WERI-Rb-1 (cell line): ENCODE data around the gene ZNF778.

Experiments
- DNase-seq: peaks from one replicate; pipeline ENCODE4 v3.0.0-alpha.2; 2020
- H3K27ac ChIP-seq: fragments of 250-450 bp; sonication (Bioruptor Pico); 2 replicates; pipeline ENCODE4 v1.5.1; 2020; ENCODE audit warnings: mild to moderate bottlenecking, moderate library complexity
- H3K27me3 ChIP-seq: fragments of 250-450 bp; sonication (Bioruptor Pico); 2 replicates; pipeline ENCODE4 v1.5.1; 2021; ENCODE audit warnings: mild to moderate bottlenecking, low read depth, moderate library complexity; ENCODE audit not compliant: insufficient read depth, severe bottlenecking
- H3K36me3 ChIP-seq: fragments of 250-450 bp; sonication (Bioruptor Pico); 2 replicates; pipeline ENCODE4 v1.5.1; 2020; ENCODE audit warnings: mild to moderate bottlenecking, moderate library complexity
- H3K4me3 ChIP-seq: 2 replicates; pipeline ENCODE4 v1.5.1; 2011; ENCODE audit warnings: low read depth, mild to moderate bottlenecking, control low read depth, low read length
- H3K9me3 ChIP-seq: fragments of 250-450 bp; sonication (Bioruptor Pico); 2 replicates; pipeline ENCODE4 v1.5.1; 2021; ENCODE audit warnings: mild to moderate bottlenecking, moderate library complexity; ENCODE audit not compliant: severe bottlenecking
- TF ChIP-seq, protein P1 (sequence below): IDR thresholded peaks from 2 replicates; pipeline ENCODE4 v1.5.1; 2011; ENCODE audit warnings: low read depth, mild to moderate bottlenecking, control low read depth, inconsistent platforms, low read length

Gene ZNF778

DNA sequence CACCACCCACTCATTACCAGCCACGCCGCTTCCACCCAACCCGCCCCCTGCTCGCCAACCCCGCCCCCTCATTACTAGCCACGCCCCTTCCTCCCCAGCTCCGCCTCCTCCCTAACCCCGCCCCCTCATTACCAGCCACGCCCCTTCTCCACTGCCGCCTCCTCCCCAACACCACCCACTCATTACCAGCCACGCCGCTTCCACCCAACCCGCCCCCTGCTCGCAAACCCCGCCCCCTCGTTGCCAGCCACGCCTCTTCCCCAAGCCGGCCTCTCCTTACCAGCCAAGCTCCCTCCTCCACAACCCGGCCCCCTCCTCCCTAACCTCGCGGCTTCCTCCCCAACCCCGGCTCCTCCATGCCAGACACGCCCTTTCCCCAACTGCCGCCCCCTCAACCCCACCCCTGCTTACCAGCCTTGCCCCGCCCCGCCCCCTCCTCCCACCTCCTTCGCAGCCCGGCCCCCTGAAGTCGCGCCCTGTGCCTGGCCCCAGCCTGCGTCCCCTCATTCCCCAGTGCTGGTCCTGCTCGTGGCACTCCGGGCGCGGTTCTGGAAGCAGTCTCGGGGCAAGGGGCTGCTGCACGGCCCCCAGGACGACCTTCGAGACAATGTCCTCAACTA is 24.4 kb upstream of the ZNF778 start:
- Histone ChIP-seq H3K27ac (no peak overlapping the region), H3K27me3 (no peaks in the 10 kb centered on the region), H3K36me3 (no peaks in the 10 kb centered on the region), H3K4me3 (no peak overlapping the region), H3K9me3 (no peaks in the 10 kb centered on the region)
- TF ChIP-seq, protein P1, sequence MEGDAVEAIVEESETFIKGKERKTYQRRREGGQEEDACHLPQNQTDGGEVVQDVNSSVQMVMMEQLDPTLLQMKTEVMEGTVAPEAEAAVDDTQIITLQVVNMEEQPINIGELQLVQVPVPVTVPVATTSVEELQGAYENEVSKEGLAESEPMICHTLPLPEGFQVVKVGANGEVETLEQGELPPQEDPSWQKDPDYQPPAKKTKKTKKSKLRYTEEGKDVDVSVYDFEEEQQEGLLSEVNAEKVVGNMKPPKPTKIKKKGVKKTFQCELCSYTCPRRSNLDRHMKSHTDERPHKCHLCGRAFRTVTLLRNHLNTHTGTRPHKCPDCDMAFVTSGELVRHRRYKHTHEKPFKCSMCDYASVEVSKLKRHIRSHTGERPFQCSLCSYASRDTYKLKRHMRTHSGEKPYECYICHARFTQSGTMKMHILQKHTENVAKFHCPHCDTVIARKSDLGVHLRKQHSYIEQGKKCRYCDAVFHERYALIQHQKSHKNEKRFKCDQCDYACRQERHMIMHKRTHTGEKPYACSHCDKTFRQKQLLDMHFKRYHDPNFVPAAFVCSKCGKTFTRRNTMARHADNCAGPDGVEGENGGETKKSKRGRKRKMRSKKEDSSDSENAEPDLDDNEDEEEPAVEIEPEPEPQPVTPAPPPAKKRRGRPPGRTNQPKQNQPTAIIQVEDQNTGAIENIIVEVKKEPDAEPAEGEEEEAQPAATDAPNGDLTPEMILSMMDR: no peak
- DNase-seq: no peak

DNA sequence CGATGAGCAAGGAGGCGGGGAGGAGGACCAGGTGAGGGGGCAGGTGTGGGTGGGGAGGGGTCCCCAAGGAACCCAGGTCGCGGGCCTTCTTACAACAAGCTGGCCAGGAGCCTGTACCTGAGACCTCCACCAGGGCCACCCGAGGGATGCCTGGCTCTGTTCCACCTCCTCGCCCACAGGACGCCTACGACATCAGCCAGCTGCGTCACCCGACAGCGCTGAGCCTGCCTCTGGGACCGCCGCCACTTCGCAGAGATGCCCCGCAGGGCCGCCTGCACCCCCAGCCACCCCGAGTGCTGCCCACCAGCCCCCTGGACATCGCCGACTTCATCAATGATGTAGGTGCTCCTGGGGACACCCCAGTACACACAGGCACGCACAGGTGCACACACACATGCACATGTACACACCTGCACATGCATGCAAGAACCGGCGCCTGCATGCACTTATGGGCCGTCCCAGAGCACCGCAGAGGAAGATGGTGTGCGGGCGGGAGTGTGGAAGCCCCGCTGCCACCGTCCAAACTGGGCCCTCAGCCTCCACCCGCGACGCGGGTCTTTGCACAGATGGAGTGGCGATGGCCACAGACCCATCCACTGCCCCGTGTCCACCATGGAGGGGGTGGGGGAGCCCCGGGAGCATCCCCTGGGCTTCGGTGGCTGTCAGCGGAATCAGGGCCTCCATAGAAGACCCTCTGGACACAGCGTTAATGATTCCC is 23.8 kb upstream of the ZNF778 start:
- H3K9me3 ChIP-seq: no peaks in the 10 kb centered on the region
- no peak overlapping the region for H3K27ac ChIP-seq

DNA sequence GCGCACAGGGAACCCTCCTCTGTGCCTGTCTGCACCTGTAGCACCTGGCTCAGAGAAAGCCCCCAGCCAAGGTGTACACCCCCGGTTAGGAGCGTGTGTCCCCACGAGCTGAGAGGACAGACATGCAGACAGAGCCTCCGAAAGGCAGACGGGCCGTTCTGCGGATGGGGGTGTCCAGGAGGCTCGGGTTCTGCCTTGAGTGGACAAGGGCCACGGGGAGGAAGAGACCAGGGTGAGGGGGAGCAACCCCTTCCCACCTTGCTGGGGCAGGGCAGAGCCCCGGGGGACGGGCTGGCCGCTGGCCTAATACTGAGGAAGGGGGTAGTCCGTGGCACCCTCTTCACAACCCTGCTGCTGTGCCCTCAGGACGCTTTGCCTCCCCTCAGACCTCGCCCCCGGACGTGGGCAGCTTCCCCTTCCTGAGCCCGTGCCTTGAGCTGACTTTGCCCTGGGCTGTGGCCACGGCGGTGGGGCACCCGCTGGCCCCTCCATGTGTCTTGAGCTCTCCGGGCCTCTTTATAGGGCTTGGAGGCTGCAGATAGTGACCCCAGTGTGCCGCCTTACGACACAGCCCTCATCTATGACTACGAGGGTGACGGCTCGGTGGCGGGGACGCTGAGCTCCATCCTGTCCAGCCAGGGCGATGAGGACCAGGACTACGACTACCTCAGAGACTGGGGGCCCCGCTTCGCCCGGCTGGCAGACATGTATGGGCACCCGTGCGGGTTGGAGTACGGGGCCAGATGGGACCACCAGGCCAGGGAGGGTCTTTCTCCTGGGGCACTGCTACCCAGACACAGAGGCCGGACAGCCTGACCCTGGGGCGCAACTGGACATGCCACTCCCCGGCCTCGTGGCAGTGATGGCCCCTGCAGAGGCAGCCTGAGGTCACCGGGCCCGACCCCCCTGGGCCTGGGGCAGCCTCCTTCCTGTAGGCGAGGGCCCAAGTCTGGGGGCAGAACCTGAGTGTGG is 22.9 kb upstream of the ZNF778 start:
- no peak overlapping the region for H3K4me3 ChIP-seq
- H3K27ac ChIP-seq: no peak overlapping the region
- TF ChIP-seq, protein P1: no peak
- DNase-seq: no peak
- no peaks in the 10 kb centered on the region for H3K36me3 ChIP-seq
- no peaks in the 10 kb centered on the region for H3K9me3 ChIP-seq
- H3K27me3 ChIP-seq: no peaks in the 10 kb centered on the region

More for the DNA sequence above, 23.8 kb upstream of the ZNF778 start:
- no peak overlapping the region for H3K4me3 ChIP-seq
- no peaks in the 10 kb centered on the region for H3K36me3 ChIP-seq
- TF ChIP-seq, protein P1: no peak
- H3K27me3 ChIP-seq: no peaks in the 10 kb centered on the region
- DNase-seq: no peak

DNA sequence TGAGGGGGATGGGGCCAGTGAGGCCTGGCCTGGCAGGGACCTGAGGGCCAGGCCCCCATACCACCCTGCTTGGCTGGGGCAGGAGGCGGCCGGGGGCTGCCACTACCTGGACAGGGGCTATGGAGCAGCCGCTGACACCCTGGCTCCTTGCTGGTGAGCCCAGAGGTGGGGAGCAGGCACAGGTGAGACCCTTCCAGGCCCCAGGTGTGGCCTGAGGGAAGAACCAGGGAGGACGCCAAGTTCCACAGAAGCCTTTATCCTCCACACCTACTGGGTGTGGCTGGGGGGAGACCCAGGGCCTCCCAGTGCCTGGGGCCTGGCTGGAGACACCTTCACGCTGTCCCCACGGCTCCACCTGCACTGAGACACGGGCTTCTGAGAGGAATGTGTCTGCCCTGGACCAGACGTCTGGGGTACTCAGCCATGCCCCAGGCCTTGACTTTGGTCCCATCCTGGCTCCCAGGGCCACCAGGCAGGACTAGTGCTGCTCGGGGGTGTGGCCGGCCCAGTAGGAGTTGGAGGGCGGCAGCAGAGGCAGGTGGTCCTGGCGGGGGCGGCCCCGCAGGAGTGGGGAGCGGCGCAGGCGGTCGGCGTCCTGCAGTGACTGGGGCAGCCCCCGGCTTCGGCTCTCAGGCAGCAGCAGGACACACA is 21.9 kb upstream of the ZNF778 start:
- H3K4me3 ChIP-seq: no peak overlapping the region
- H3K27me3 ChIP-seq: no peaks in the 10 kb centered on the region
- TF ChIP-seq, protein P1: no peak
- no peak for DNase-seq
- H3K27ac ChIP-seq: no peak overlapping the region
- no peaks in the 10 kb centered on the region for H3K36me3 ChIP-seq
- no peaks in the 10 kb centered on the region for H3K9me3 ChIP-seq

DNA sequence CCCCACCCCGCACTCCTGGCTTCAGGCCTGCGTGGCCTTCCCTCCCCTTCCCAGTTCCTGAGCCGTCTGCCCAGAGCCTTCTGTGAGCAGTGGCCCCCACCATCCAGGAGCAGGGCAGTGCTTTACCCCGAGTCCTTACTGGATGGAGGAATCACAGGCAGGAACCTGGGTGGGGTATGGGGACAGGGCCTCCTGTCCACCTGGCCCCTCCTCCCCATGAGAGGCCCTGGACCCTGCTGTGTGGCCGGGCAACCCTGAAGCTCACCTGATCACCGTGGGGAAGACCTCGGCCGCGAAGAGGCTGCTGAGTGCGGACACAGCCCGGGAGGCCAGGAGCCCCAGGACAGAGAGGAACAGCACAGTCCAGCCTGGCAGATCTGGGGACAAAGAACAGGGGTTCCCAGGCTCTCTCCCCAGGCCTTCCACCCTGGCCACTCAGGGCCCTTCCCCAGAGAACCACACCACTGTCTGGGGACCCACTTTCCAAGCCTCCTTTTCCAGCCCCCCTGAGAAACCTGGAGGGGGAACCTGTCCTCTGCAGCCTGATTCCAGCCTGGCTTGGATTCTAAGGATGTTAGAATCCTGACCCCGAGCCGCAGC is 20.4 kb upstream of the ZNF778 start:
- H3K4me3 ChIP-seq: no peak overlapping the region
- no peak overlapping the region for H3K27ac ChIP-seq
- no peaks in the 10 kb centered on the region for H3K9me3 ChIP-seq
- no peak for DNase-seq
- TF ChIP-seq, protein P1: no peak
- no peaks in the 10 kb centered on the region for H3K36me3 ChIP-seq
- no peaks in the 10 kb centered on the region for H3K27me3 ChIP-seq
